ENCODE results near the gene GTF2F2.

Gene GTF2F2

GRCh38 chr13:45196096-45196495 lies 75.8 kb downstream of the GTF2F2 start:
- no peak for TF ChIP-seq CTCF (IDR thresholded peaks at IDR 0.05; ENCODE audit: low read depth, low read length)
- in situ Hi-C loops (cut with HindIII; ENCODE audit: low sequenced_read_pairs) = no loop called here
- DNase-seq (ENCODE audit: low read depth, low spot score) = no peak
- H3K4me3 ChIP-seq (ENCODE audit: low read depth, low read length) = no peak overlapping the region

DNA sequence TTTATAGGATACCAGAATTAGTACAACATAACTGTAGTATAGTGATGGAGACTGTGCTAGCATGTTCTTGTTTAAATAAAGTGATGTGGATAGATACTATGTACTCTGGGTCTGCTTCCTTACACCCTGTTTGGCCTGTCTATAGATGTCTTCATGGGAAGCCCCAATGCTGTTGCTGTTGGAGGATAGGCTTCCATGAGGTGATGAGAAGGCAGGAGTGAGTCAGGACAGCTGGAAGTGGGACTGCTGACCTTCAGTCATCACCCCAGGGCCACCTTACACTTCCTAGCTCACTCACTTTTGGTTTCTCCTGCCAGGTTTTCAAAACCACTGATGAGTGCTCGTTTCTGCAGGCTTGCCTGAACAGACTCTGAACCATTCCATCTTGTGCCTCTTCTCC lies 76.3 kb downstream of the GTF2F2 start:
- in situ Hi-C loops (cut with HindIII; ENCODE audit: low sequenced_read_pairs) = no loop called here
- TF ChIP-seq CTCF (IDR thresholded peaks at IDR 0.05; ENCODE audit: low read depth, low read length) = no peak
- H3K4me3 ChIP-seq (ENCODE audit: low read depth, low read length) = no peak overlapping the region
- peak; percentile 48 for DNase-seq (ENCODE audit: low read depth, low spot score)

DNA sequence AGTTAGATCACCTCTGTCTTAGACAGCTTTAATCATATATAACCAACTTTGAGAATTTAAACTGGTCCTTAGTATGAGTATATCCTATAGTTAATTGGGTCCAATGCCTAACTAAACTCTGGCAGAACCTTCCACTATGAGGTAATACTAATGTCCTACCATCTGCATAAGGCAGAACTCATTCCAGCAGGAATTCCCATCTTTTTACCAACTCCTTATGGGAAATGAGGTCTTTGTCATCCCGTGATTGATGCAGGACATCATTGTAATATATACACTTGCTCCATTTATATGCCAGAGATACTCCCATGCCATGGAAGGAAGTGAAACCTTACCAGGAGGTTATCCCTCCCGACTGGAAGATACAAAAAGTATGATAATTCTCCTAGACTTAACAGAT lies 77.7 kb downstream of the GTF2F2 start:
- no peak overlapping the region for H3K4me3 ChIP-seq (ENCODE audit: low read depth, low read length)
- no peak for TF ChIP-seq CTCF (IDR thresholded peaks at IDR 0.05; ENCODE audit: low read depth, low read length)
- in situ Hi-C loops (cut with HindIII; ENCODE audit: low sequenced_read_pairs) = no loop called here
- DNase-seq (ENCODE audit: low read depth, low spot score) = no peak

DNA sequence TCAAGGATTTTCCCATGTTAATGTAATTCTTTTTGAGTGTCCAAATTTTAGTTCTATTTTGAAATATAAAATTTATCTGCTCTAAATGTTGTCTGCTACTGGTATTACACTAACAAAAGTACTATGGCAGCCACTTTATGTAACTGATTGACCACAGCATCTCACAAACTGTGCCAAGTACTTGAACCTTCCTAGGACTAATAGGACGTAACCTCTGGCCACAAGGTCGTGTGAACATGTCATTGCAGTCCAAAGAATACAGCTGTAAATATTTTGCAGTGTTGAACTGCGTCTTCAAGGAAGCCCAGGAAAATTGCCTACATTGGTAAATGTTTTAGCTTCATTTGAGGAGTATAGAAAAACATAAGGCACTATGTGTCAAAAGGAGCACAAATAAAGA lies 78.6 kb downstream of the GTF2F2 start:
- no peak for TF ChIP-seq CTCF (IDR thresholded peaks at IDR 0.05; ENCODE audit: low read depth, low read length)
- no peak for DNase-seq (ENCODE audit: low read depth, low spot score)
- H3K4me3 ChIP-seq (ENCODE audit: low read depth, low read length) = no peak overlapping the region
- in situ Hi-C loops (cut with HindIII; ENCODE audit: low sequenced_read_pairs) = no loop called here

DNA sequence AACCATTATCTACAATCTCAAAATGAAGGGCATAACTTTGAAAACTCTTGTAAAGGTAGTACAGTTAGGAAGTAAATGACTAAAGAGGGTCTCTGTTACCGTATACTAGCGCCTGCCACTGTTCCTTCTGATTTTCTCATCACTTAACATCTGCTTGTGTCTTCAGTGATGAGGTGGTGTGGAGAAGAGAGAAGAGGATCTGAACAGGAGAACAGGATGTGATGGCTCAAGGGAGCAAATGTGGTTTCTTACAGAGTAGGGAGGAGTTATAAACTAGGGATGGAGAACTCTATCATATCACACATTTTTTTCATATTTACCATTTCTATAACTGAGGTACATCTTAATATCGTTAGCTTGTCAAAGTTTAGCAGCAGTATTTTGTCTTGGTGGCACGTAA lies 79.4 kb downstream of the GTF2F2 start:
- in situ Hi-C loops (cut with HindIII; ENCODE audit: low sequenced_read_pairs) = no loop called here
- no peak for DNase-seq (ENCODE audit: low read depth, low spot score)
- no peak for TF ChIP-seq CTCF (IDR thresholded peaks at IDR 0.05; ENCODE audit: low read depth, low read length)
- no peak overlapping the region for H3K4me3 ChIP-seq (ENCODE audit: low read depth, low read length)

GRCh38 chr13:45200701-45201232 lies 80.5 kb downstream of the GTF2F2 start, which contains the start of gene KCTD4:
Gene KCTD4 (minus strand): TSS chr13:45201045. CDS start chr13:45194567, 6,478 bp downstream.
- in situ Hi-C loops (cut with HindIII; ENCODE audit: low sequenced_read_pairs) = no loop called here
- peak; percentile 34 for DNase-seq (ENCODE audit: low read depth, low spot score)
- no peak within 1 kb of the TSS for H3K4me3 ChIP-seq (ENCODE audit: low read depth, low read length)
- TF ChIP-seq CTCF (IDR thresholded peaks at IDR 0.05; ENCODE audit: low read depth, low read length) = no peak

DNA sequence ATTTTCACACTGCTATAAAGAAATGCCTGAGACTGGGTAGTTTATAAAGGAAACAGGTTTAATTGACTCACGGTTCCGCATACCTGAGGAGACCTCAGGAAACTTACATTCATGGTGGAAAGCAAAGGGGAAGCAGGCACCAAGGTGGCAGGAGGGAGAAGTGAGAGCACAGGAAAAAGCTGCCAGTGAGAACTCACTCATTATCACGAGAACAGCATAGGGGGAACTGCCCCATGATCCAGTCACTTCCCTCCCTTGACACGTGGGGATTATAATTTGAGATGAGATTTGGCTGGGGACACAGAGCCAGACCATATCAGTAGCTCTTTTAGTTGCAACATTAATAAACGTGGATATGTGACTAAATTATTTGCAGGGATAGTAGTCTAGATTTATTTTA lies 84.8 kb downstream of the GTF2F2 start:
- no peak overlapping the region for H3K4me3 ChIP-seq (ENCODE audit: low read depth, low read length)
- in situ Hi-C loops (cut with HindIII; ENCODE audit: low sequenced_read_pairs) = no loop called here
- no peak for DNase-seq (ENCODE audit: low read depth, low spot score)
- no peak for TF ChIP-seq CTCF (IDR thresholded peaks at IDR 0.05; ENCODE audit: low read depth, low read length)
